Keratinocyte (primary cell): ENCODE data around the gene PLK1. TPM values are rescaled to one million over a fixed set of nuclear protein-coding genes. Genes with fewer than 3 reads are reported as not detected.

Experiments used
- DNase-seq: peaks from one replicate; pipeline ENCODE4 v3.0.0-alpha.2; 2011; ENCODE audit warnings: low read depth, missing footprints, low spot score
- FAIRE-seq: peaks from 2 replicates; lab custom pipeline; 2011; peaks lifted over from hg19 to GRCh38; lab: Jason Lieb, UNC
- H2AFZ ChIP-seq: 2 replicates; pipeline ENCODE4 v1.6.0; 2012; ENCODE audit warnings: low read length, control low read depth, inconsistent platforms; ENCODE audit not compliant: control insufficient read depth
- H3K27ac ChIP-seq: 2 replicates; pipeline ENCODE4 v1.5.1; 2011; ENCODE audit warnings: low read length; ENCODE audit not compliant: control insufficient read depth, insufficient read depth
- H3K27me3 ChIP-seq: 3 replicates; pipeline ENCODE4 v1.6.0; 2011; ENCODE audit warnings: low read length; ENCODE audit not compliant: control insufficient read depth, insufficient read depth; ENCODE audit errors: extremely low read depth
- H3K36me3 ChIP-seq, 2 experiments: 2 replicates in 1 of 2; 3 replicates in 1 of 2; pipeline ENCODE4 v1.5.1; 2011; ENCODE audit warnings: low read length in 2 of 2, mild to moderate bottlenecking in 1 of 2; ENCODE audit not compliant: control insufficient read depth in 2 of 2, insufficient read depth in 2 of 2; ENCODE audit errors: extremely low read depth in 1 of 2
- H3K4me1 ChIP-seq: 3 replicates; pipeline ENCODE4 v1.5.1; 2011; ENCODE audit warnings: low read length; ENCODE audit not compliant: control insufficient read depth, insufficient read depth; ENCODE audit errors: extremely low read depth
- H3K4me2 ChIP-seq: 3 replicates; pipeline ENCODE4 v1.6.0; 2011; ENCODE audit warnings: low read depth, low read length; ENCODE audit not compliant: control insufficient read depth, insufficient read depth; ENCODE audit errors: extremely low read depth
- H3K4me3 ChIP-seq, 3 experiments: fragments of 200-600 bp in 1 of 3; sonication (generic) in 1 of 3; 2 replicates in 2 of 3; 3 replicates in 1 of 3; pipeline ENCODE4 v1.5.1; 2011 to 2016; ENCODE audit warnings: low read length in 3 of 3, mild to moderate bottlenecking in 3 of 3, control low read depth in 2 of 3, inconsistent platforms in 1 of 3, low read depth in 1 of 3, mixed read lengths in 1 of 3, mixed run types in 1 of 3, moderate library complexity in 1 of 3; ENCODE audit not compliant: control insufficient read depth in 2 of 3, insufficient read depth in 2 of 3; ENCODE audit errors: extremely low read depth in 1 of 3
- H3K79me2 ChIP-seq: 2 replicates; pipeline ENCODE4 v1.6.0; 2012; ENCODE audit warnings: low read length; ENCODE audit not compliant: control insufficient read depth, insufficient read depth
- H3K9ac ChIP-seq: 3 replicates; pipeline ENCODE4 v1.6.0; 2011; ENCODE audit warnings: low read length; ENCODE audit not compliant: control insufficient read depth, insufficient read depth; ENCODE audit errors: extremely low read depth
- H3K9me1 ChIP-seq: 3 replicates; pipeline ENCODE4 v1.6.0; 2011; ENCODE audit warnings: low read length; ENCODE audit not compliant: control insufficient read depth, insufficient read depth; ENCODE audit errors: extremely low read depth
- H3K9me3 ChIP-seq: 2 replicates; pipeline ENCODE4 v1.5.1; 2012; ENCODE audit warnings: low read depth, low read length; ENCODE audit not compliant: control insufficient read depth
- H4K20me1 ChIP-seq: 3 replicates; pipeline ENCODE4 v1.6.0; 2011; ENCODE audit warnings: low read length; ENCODE audit not compliant: control insufficient read depth, insufficient read depth; ENCODE audit errors: extremely low read depth
- CTCF ChIP-seq, 3 experiments: IDR thresholded peaks in 1 of 3; conservative IDR thresholded peaks in 1 of 3; optimal IDR thresholded peaks in 1 of 3; 2 replicates in 2 of 3; 3 replicates in 1 of 3; pipeline versions ENCODE3 to v1.5.1; 2011; ENCODE audit warnings: low read length in 3 of 3, mild to moderate bottlenecking in 3 of 3, moderate library complexity in 2 of 3, control low read depth in 1 of 3, inconsistent platforms in 1 of 3; ENCODE audit not compliant: insufficient read depth in 2 of 3; ENCODE audit errors: extremely low read depth in 1 of 3
- EZH2 ChIP-seq: IDR thresholded peaks from one replicate; pipeline ENCODE4 v1.6.1; 2012; ENCODE audit warnings: inconsistent platforms, mild to moderate bottlenecking, low read length, moderate library complexity
- dilution Hi-C: fragments of 300-500 bp; cut with MboI; formaldehyde crosslinking; loops from one replicate; pipeline ENCODE4 v1.7.0; 2020; ENCODE audit warnings: low sequenced_read_pairs; ENCODE audit not compliant: extremely low pct_ligation_motif_present
- polyA plus RNA-seq, 5 experiments: library from polyadenylated mRNA; depleted of rRNA in 3 of 5; stranded (reverse) in 3 of 5; stranded (forward) in 1 of 5; unstranded in 1 of 5; fragments of >200 nt; gene quantifications; 1 replicate in 1 of 5; 2 replicates in 3 of 5; 3 replicates in 1 of 5; pipeline versions ENCODE4 v1.2.1 to v1.2.3, GENCODE V29; 2011 to 2012; ENCODE audit warnings: missing spikeins in 2 of 5, low read depth in 1 of 5, low replicate concordance in 1 of 5

PLK1 gene
- polyA plus RNA-seq, 1 donor (not counting 4 experiments of a cell fraction or from before 2014, with no cell fraction given), result 21.2 TPM

DNA sequence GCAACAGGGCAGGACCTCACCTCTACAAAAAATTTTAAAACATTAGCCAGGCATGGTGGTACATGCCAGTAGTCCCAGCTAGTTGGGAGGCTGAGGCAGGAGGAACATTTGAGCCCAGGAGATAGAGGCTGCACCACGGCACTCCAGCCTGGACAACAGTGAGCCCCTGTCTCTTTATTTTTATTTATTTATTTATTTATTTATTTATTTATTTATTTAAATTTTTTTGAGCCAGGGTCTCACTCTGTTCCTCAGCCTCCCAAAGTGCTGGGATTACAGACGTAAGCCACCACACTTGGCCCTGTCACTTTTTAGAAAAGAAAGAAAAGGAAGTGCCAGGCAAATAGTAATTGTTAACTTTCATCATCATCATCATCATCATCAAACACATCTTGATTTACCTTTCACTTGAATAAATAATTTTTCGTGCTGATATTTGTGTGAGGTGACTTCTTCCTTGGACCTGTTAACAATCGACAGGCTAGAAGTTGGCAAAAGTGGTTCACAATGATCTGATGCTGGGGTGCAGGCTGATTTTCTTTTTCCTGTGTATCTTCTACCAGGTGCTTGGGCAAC, 44.1 kb upstream of the PLK1 start:
- H3K4me3 ChIP-seq, result no peak overlapping the region
- FAIRE-seq (no peak), DNase-seq (no peak)
- peaks cover 9 to 10% of the 10 kb centered on the region in 2 experiments for H3K36me3 ChIP-seq
- no peaks in the 10 kb centered on the region for H3K27me3 ChIP-seq
- dilution Hi-C loops, result no loop called here
- no peaks in the 10 kb centered on the region for H3K9me3 ChIP-seq
- no peak overlapping the region for H3K9ac ChIP-seq
- H3K27ac ChIP-seq, result no peak overlapping the region
- peaks cover 30% of the 10 kb centered on the region for H3K79me2 ChIP-seq
- H4K20me1 ChIP-seq, result no peaks in the 10 kb centered on the region
- peaks cover 2% of the 10 kb centered on the region for H3K9me1 ChIP-seq
- no peak overlapping the region for H3K4me2 ChIP-seq
- H3K4me1 ChIP-seq, result peaks cover 9% of the 10 kb centered on the region
- TF ChIP-seq CTCF (optimal IDR thresholded peaks at IDR 0.05 in 1 of 3, IDR thresholded peaks at IDR 0.05 in 1 of 3, conservative IDR thresholded peaks at IDR 0.05 in 1 of 3; ENCODE audit: extremely low read depth in 1 of 3, insufficient read depth in 2 of 3, low read length in 3 of 3) (no peak), EZH2 (no peak)
- no peak overlapping the region for H2AFZ ChIP-seq

DNA sequence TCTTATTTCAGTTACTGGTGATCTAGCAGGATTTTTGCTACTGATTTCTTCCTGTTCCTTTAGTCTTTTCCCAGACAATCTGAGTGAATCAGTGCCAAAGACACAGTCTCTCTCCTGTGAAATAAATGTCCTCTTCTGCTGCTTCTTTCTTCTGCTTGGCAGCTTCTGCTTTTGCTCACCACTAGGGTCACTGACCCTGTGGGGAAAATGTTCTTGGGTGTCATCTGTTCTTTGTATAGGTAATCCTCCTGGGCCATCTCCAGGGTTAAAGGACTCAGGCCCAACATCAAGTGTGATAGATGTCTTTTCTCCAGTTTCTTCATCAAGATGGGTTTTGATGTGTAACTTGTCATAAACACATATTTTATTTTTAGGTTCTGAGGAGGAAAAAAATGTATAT, 42.7 kb upstream of the PLK1 start:
- no peak overlapping the region for H2AFZ ChIP-seq
- H3K4me3 ChIP-seq, result no peak overlapping the region
- FAIRE-seq (no peak), DNase-seq (no peak)
- dilution Hi-C loops, result no loop called here
- no peak overlapping the region for H3K9ac ChIP-seq
- H3K4me2 ChIP-seq, result no peak overlapping the region
- H3K27ac ChIP-seq, result no peak overlapping the region
- no peaks in the 10 kb centered on the region for H3K9me1 ChIP-seq
- peaks cover 9 to 10% of the 10 kb centered on the region in 2 experiments for H3K36me3 ChIP-seq
- H3K79me2 ChIP-seq, result peaks cover 45% of the 10 kb centered on the region
- H3K27me3 ChIP-seq, result no peaks in the 10 kb centered on the region
- TF ChIP-seq EZH2 (no peak), CTCF (optimal IDR thresholded peaks at IDR 0.05 in 1 of 3, IDR thresholded peaks at IDR 0.05 in 1 of 3, conservative IDR thresholded peaks at IDR 0.05 in 1 of 3; ENCODE audit: extremely low read depth in 1 of 3, insufficient read depth in 2 of 3, low read length in 3 of 3) (no peak)
- no peaks in the 10 kb centered on the region for H4K20me1 ChIP-seq
- no peaks in the 10 kb centered on the region for H3K9me3 ChIP-seq
- H3K4me1 ChIP-seq, result peaks cover 6% of the 10 kb centered on the region
